GM20000 (cell line): ENCODE measurements around the gene PDILT.

Experiments
- DNase-seq: peaks from one replicate; pipeline ENCODE4 v3.0.0; 2012; ENCODE audit warnings: low spot score
- TF ChIP-seq, protein P1 (sequence below): IDR thresholded peaks from 2 replicates; pipeline ENCODE4 v1.5.1; 2012; ENCODE audit warnings: mild to moderate bottlenecking, control low read depth; ENCODE audit errors: extremely low read depth, missing control alignments

Gene PDILT

DNA sequence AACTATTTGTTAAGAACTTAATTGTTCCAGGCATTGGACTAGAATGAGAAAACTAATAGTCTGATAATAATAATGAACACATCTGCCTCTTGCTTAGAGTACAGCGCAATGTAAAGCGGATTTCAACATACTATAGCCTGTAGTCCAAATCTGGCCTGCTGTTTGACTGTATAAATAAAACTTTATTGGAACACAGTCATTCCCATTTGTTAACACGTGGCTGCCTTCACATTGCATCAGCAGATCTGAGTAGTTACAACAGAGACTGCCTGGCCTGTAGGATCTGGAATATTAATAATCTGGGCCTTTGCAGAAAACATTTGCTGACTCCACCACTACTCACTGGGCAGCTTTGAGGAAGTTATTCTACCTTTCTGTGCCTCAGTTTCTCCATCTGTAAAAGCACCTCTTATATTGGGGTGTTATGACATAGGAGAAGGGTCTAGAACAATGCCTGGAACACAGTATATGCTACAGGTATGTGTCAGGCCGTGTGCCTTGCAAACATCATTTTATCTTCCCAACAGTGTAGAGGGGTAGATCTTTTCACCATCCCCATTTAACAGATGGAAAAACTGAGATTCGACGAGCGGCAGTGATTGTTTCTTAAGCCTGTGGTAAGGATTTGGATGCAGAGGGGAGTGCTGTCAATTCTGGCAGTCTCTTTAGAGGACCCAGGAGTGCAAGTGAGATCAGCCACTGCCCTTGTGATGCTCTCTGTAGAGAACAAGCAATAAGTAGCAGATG, 22.2 kb downstream of the PDILT start:
- no peak for DNase-seq

DNA sequence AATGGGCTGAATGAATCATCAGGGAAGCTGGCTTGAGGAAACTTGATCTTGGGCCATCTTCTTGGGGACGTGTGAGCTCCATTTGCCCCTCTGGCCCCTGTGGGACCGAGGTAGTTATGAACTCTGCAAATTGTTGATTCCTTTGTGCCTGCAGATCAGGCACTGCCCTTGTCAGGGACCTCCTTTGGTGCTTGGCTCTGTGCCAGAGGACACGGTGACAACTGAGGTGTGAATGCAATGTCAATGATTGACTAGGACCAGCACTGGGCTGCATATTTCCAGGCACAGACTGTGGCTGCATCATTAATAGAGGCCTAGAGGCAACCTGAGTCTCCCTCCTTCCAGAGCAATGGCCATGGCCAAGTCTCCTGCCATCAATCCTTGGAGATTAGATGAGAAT, 23.8 kb downstream of the PDILT start:
- TF ChIP-seq, protein P1, sequence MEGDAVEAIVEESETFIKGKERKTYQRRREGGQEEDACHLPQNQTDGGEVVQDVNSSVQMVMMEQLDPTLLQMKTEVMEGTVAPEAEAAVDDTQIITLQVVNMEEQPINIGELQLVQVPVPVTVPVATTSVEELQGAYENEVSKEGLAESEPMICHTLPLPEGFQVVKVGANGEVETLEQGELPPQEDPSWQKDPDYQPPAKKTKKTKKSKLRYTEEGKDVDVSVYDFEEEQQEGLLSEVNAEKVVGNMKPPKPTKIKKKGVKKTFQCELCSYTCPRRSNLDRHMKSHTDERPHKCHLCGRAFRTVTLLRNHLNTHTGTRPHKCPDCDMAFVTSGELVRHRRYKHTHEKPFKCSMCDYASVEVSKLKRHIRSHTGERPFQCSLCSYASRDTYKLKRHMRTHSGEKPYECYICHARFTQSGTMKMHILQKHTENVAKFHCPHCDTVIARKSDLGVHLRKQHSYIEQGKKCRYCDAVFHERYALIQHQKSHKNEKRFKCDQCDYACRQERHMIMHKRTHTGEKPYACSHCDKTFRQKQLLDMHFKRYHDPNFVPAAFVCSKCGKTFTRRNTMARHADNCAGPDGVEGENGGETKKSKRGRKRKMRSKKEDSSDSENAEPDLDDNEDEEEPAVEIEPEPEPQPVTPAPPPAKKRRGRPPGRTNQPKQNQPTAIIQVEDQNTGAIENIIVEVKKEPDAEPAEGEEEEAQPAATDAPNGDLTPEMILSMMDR: no peak
- no peak for DNase-seq

More for the DNA sequence above, 22.2 kb downstream of the PDILT start:
- TF ChIP-seq, protein P1: no peak

DNA sequence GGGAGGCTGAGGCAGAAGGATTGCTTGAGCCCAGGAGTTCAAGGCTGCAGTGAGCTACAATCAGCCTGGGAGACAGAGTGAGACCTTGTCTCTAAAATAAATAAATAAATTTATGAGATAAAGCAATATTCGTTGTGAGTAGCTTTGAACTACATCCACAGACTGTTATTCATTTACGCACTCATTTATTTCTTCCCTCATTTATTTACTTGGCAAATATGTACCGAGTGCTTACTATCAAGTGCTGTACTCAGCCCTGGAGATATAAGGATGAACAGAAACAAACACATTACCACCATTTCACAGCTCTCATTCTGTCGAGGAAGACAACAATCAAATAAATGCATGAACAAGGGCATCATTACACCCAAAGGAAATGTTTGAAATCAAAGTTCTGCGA, 27.4 kb downstream of the PDILT start:
- no peak for DNase-seq
- TF ChIP-seq, protein P1: no peak

DNA sequence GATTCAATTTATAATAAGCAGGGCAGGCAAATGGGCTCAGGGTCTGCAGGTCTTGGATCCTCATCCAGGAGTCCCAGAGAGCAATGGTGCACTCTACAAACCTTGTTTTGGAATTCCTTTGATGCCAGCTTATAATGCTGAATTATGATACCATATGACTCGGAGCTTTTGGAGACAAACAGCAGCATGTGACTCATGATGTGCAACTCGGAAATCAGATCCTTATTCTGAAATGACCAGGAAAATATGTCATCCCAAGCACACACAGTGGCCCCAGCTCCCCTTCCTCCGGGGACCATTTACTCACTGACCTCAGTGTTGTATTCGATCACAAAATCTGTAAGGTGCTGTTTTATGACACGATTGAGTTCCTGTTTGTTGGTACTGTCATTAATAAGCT, 31.8 kb downstream of the PDILT start:
- DNase-seq: no peak
- TF ChIP-seq, protein P1: no peak

DNA sequence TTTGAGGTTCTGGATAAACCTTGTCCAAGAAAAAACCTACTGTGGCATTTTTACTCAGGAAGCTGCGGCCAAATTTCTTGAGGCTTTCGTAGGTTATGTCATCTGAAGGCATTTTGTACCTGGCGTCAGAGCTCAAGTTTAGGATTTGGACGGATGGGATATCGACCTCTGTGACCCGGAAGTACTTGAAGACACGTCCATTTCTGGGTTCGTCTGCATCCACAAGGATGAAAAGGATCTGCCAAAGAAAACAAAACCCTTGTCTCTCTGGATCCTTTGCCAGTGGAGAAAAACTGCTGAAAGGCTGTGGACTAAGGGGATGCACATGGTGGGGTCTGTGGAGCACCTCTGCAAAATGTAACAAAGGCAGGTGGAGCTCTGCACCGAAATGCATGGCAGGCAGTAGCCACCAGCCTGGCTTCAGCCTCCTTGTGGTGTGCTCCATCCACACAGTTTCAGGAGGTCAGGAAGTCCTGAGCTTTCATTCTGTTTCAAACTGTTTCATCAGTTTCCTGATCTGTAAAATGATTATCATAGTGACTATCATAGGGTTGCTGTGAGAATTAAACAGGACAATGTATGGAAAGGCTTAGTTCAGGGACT, 35.0 kb downstream of the PDILT start:
- no peak for DNase-seq
- TF ChIP-seq, protein P1: no peak

- TF ChIP-seq, protein P1: no peak
Measured at GRCh38 chr16:20364051-20364450, 40.5 kb downstream of the PDILT start.

GRCh38 chr16:20363191-20363590, 41.3 kb downstream of the PDILT start:
- DNase-seq: no peak
- TF ChIP-seq, protein P1: no peak

More at GRCh38 chr16:20364051-20364450, 40.5 kb downstream of the PDILT start:
- DNase-seq: no peak
